ENCODE data around the gene AP3M1. TPM values are rescaled to one million over a fixed set of nuclear protein-coding genes. Genes with fewer than 3 reads are reported as not detected.

AP3M1 gene
- total and polyA plus RNA-seq, 2 experiments from 2014 or later, result 29.1 to 35.6 TPM

DNA sequence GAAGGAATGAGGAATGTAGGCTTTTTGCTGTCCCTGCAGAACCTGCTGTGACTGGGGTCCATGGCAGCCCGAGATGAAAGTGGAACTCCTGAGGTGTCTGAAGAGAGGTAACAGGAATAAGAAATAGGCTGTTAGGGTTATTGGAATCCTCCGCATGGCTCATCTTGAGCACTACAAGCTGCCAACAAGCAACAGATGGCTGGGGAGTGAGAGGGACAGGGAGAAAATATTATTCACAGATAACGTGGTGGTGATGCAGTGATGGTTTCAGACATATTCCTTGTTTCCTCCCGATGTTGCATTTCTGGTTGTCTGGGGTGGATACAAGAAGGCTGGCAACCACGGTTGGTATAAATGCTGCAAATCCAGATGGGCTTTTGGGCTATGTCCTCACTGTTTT lies 46.1 kb downstream of the AP3M1 start:
- no peak for TF ChIP-seq EZH2 (IDR thresholded peaks at IDR 0.05; ENCODE audit: insufficient read depth, poor library complexity, severe bottlenecking)
- TF ChIP-seq EZH2phosphoT487 (IDR thresholded peaks at IDR 0.05; ENCODE audit: insufficient read depth, low read depth), result no peak
- Histone ChIP-seq H3K9ac (no peak overlapping the region), H4K20me1 (ENCODE audit: insufficient read depth) (no peaks in the 10 kb centered on the region), H3K4me1 (ENCODE audit: insufficient read depth) (no peaks in the 10 kb centered on the region), H3K27me3 (replicated peaks; ENCODE audit: insufficient read depth) (no peaks in the 10 kb centered on the region), H2AFZ (no peak overlapping the region), H3K79me2 (ENCODE audit: insufficient read depth) (peaks cover 62% of the 10 kb centered on the region), H3K36me3 (ENCODE audit: low read depth) (peaks cover 86% of the 10 kb centered on the region), H3F3A (ENCODE audit: insufficient read depth) (peaks cover 49% of the 10 kb centered on the region), H3K27ac (no peak overlapping the region), H3K9me3 (ENCODE audit: low read depth) (no peaks in the 10 kb centered on the region), H3K9me2 (ENCODE audit: insufficient read depth) (no peaks in the 10 kb centered on the region), H3K4me3 (no peak overlapping the region), H3K4me2 (ENCODE audit: unreplicated experiment) (no peak overlapping the region)
- in situ Hi-C loops (cut with MboI), result no loop called here
- 72 to 74% methylated on average over 5 of the region's 5 CpGs for WGBS, 2 experiments (ENCODE audit: low coverage in 1 of 2, low lambda C conversion rate in 2 of 2, missing lambda C conversion rate in 2 of 2)
- no peak for DNase-seq

DNA sequence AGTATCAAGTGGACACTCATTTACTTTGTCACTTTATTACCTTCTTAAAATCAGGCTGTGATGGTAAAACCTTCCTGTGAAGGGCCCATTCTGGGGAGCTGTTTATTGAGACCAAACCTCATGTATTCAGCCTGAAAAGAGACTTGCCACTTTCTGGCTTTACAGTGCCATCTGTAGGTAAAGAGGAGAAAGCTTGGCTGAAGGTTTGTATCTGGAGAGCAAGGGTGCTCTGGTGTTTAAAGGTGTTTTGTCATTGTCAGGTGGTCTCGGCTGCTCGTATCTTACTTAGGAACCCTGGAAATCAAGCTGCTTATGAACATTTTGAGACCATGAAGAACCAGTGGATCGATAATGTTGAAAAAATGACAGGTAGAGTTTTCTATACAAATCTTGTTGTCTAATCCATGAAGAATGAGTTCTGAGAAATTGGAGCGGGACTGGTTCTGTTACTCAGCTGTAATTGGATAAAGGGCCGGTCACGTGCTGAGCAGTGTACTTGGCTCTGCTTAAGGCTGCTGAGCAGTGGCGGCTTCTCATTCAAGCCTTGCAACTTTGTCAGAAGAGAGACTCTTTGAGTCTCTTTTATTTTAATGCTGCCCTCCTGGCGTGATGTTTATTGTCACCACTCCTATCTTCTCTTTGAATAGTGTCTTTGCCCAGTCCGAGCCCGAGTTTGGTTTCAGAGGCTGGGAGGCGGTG lies 46.9 kb downstream of the AP3M1 start:
- Histone ChIP-seq H3K9me2 (ENCODE audit: insufficient read depth) (no peaks in the 10 kb centered on the region), H3K9me3 (ENCODE audit: low read depth) (no peaks in the 10 kb centered on the region), H3K4me2 (ENCODE audit: unreplicated experiment) (no peak overlapping the region), H3K4me1 (ENCODE audit: insufficient read depth) (no peaks in the 10 kb centered on the region), H3K4me3 (no peak overlapping the region), H2AFZ (no peak overlapping the region), H3K36me3 (ENCODE audit: low read depth) (peaks cover 84% of the 10 kb centered on the region), H3F3A (ENCODE audit: insufficient read depth) (peaks cover 47% of the 10 kb centered on the region), H3K27ac (no peak overlapping the region), H4K20me1 (ENCODE audit: insufficient read depth) (no peaks in the 10 kb centered on the region), H3K27me3 (replicated peaks; ENCODE audit: insufficient read depth) (no peaks in the 10 kb centered on the region), H3K79me2 (ENCODE audit: insufficient read depth) (peaks cover 62% of the 10 kb centered on the region), H3K9ac (no peak overlapping the region)
- TF ChIP-seq EZH2phosphoT487 (IDR thresholded peaks at IDR 0.05; ENCODE audit: insufficient read depth, low read depth), result no peak
- no peak for TF ChIP-seq EZH2 (IDR thresholded peaks at IDR 0.05; ENCODE audit: insufficient read depth, poor library complexity, severe bottlenecking)
- 78 to 81% methylated on average over 11 of the region's 11 CpGs for WGBS, 2 experiments (ENCODE audit: low coverage in 1 of 2, low lambda C conversion rate in 2 of 2, missing lambda C conversion rate in 2 of 2)
- in situ Hi-C loops (cut with MboI), result no loop called here
- peak; percentile 59 for DNase-seq

DNA sequence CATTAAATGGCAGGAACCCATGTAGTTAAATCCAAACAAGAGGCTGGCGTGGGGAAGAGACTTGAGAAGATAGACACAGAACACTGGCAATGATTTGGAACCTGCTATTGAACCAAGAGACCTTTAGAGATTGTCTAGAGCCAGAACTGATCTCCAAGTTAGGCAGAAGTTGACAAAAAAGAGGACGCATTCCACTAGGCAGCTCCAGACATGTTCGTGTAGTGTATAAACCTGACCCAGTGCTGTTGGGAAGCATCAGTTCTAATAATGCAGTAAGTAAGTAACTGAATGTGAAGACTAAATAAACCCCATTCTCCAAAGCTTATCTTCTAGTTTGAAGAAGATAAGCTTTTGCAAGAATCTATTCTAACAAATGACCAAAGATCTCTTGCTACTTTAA lies 50.8 kb downstream of the AP3M1 start:
- Histone ChIP-seq H3K4me1 (ENCODE audit: insufficient read depth) (no peaks in the 10 kb centered on the region), H3K4me2 (ENCODE audit: unreplicated experiment) (no peak overlapping the region), H3F3A (ENCODE audit: insufficient read depth) (peaks cover 51% of the 10 kb centered on the region), H3K27me3 (replicated peaks; ENCODE audit: insufficient read depth) (no peaks in the 10 kb centered on the region), H3K79me2 (ENCODE audit: insufficient read depth) (peaks cover 58% of the 10 kb centered on the region), H3K27ac (no peak overlapping the region), H4K20me1 (ENCODE audit: insufficient read depth) (no peaks in the 10 kb centered on the region), H3K9me3 (ENCODE audit: low read depth) (no peaks in the 10 kb centered on the region), H2AFZ (no peak overlapping the region), H3K9ac (no peak overlapping the region), H3K9me2 (ENCODE audit: insufficient read depth) (no peaks in the 10 kb centered on the region), H3K36me3 (ENCODE audit: low read depth) (peaks cover 88% of the 10 kb centered on the region), H3K4me3 (no peak overlapping the region)
- no peak for DNase-seq
- in situ Hi-C loops (cut with MboI), result loop anchor here (25.0 kb wide), 1 partner anchor 213 kb away; no protein-coding TSS in a partner anchor
- WGBS, 2 experiments (ENCODE audit: low coverage in 1 of 2, low lambda C conversion rate in 2 of 2, missing lambda C conversion rate in 2 of 2), result 97 to 98% methylated on average over 3 of the region's 3 CpGs
- TF ChIP-seq EZH2 (IDR thresholded peaks at IDR 0.05; ENCODE audit: insufficient read depth, poor library complexity, severe bottlenecking) (no peak), EZH2phosphoT487 (IDR thresholded peaks at IDR 0.05; ENCODE audit: insufficient read depth, low read depth) (no peak)

DNA sequence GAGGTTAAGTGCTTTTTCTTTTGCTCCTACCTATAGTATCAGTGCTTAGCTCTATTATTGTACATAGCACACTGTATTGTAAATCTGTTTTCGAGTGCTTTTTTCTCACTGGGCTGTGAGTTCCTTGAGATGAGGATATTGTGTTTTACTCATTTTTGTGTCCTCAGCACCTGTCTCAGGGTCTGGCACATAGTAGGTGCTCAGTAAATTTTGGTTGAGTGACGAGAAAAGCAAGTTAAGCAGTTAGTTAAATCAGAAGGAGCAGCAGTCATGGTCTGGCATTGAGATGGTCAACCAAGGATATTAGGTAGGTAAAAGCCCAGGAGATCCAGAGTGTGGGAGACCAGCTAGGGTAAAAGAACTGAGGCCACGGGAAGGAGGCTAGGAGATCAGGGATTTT lies 51.2 kb downstream of the AP3M1 start:
- no peaks in the 10 kb centered on the region for H3K27me3 ChIP-seq (replicated peaks; ENCODE audit: insufficient read depth)
- no peaks in the 10 kb centered on the region for H3K9me3 ChIP-seq (ENCODE audit: low read depth)
- H3K4me3 ChIP-seq, result no peak overlapping the region
- no peak overlapping the region for H3K4me2 ChIP-seq (ENCODE audit: unreplicated experiment)
- 94 to 100% methylated on average over 3 of the region's 3 CpGs for WGBS, 2 experiments (ENCODE audit: low coverage in 1 of 2, low lambda C conversion rate in 2 of 2, missing lambda C conversion rate in 2 of 2)
- DNase-seq, result no peak
- peaks cover 58% of the 10 kb centered on the region for H3K79me2 ChIP-seq (ENCODE audit: insufficient read depth)
- in situ Hi-C loops (cut with MboI), result loop anchor here (25.0 kb wide), 1 partner anchor 212 kb away; no protein-coding TSS in a partner anchor
- H3K4me1 ChIP-seq (ENCODE audit: insufficient read depth), result no peaks in the 10 kb centered on the region
- H3K9ac ChIP-seq, result no peak overlapping the region
- H3K9me2 ChIP-seq (ENCODE audit: insufficient read depth), result no peaks in the 10 kb centered on the region
- TF ChIP-seq EZH2 (IDR thresholded peaks at IDR 0.05; ENCODE audit: insufficient read depth, poor library complexity, severe bottlenecking) (no peak), EZH2phosphoT487 (IDR thresholded peaks at IDR 0.05; ENCODE audit: insufficient read depth, low read depth) (no peak)
- H3K36me3 ChIP-seq (ENCODE audit: low read depth), result peaks cover 88% of the 10 kb centered on the region
- peaks cover 50% of the 10 kb centered on the region for H3F3A ChIP-seq (ENCODE audit: insufficient read depth)
- no peak overlapping the region for H3K27ac ChIP-seq
- H2AFZ ChIP-seq, result no peak overlapping the region
- H4K20me1 ChIP-seq (ENCODE audit: insufficient read depth), result no peaks in the 10 kb centered on the region

Data from GM23248 (cell line).